ENCODE data around the gene CSDE1.
A peak's percentile ranks its signal among the peaks of the same experiment; 100 is the strongest.

The CSDE1 gene

GRCh38 chr1:114668784-114669561, 88.8 kb downstream of the CSDE1 start:
- H3K4me1 ChIP-seq (ENCODE audit: control extremely low read depth in 1 of 4, control insufficient read depth in 4 of 4, insufficient read depth in 4 of 4, low read length in 3 of 4) = peaks cover 0 to 15% (median 13%) of the 10 kb centered on the region in 4 experiments
- H3K4me3 ChIP-seq (ENCODE audit: control insufficient read depth in 1 of 7, extremely low read depth in 1 of 7, insufficient read depth in 4 of 7, low read depth in 2 of 7, low read length in 6 of 7) = peak overlapping the region; percentile 29 to 86 (median 64)
- peak in 2 of 3 donors; percentile 24 to 33 for DNase-seq
- ChIA-PET POLR2A (no interaction called here), CTCF (interaction anchor here (1.2 kb wide), 1 partner anchor 27 kb away, joined by 3 read pairs; the partner anchor contains the start of gene AMPD1)
- no peak overlapping the region for H3K27ac ChIP-seq (ENCODE audit: insufficient read depth in 1 of 2, low read depth in 1 of 2, low read length in 2 of 2, poor library complexity in 1 of 2, severe bottlenecking in 2 of 2)
- no peaks in the 10 kb centered on the region for H3K9me3 ChIP-seq (ENCODE audit: control extremely low read depth in 1 of 5, control insufficient read depth in 4 of 5, insufficient read depth in 2 of 5, low read depth in 1 of 5, low read length in 4 of 5)
- WGBS (ENCODE audit: insufficient coverage) = 57% methylated on average over 9 of the region's 13 CpGs
- no peaks in the 10 kb centered on the region for H3K36me3 ChIP-seq (ENCODE audit: control insufficient read depth in 4 of 4, insufficient read depth in 4 of 4, low read length in 3 of 4)
- peaks cover 0 to 10% (median 3%) of the 10 kb centered on the region in 5 experiments for H3K27me3 ChIP-seq (replicated peaks in 2 of 5; ENCODE audit: control insufficient read depth in 4 of 5, insufficient read depth in 5 of 5, low read length in 4 of 5)

- H3K27ac ChIP-seq (ENCODE audit: insufficient read depth in 1 of 2, low read depth in 1 of 2, low read length in 2 of 2, poor library complexity in 1 of 2, severe bottlenecking in 2 of 2) = no peak overlapping the region
- no peak for DNase-seq
- peaks cover 0 to 10% (median 3%) of the 10 kb centered on the region in 5 experiments for H3K27me3 ChIP-seq (replicated peaks in 2 of 5; ENCODE audit: control insufficient read depth in 4 of 5, insufficient read depth in 5 of 5, low read length in 4 of 5)
- no peaks in the 10 kb centered on the region for H3K9me3 ChIP-seq (ENCODE audit: control extremely low read depth in 1 of 5, control insufficient read depth in 4 of 5, insufficient read depth in 2 of 5, low read depth in 1 of 5, low read length in 4 of 5)
- ChIA-PET CTCF (no interaction called here), POLR2A (no interaction called here)
- no peaks in the 10 kb centered on the region for H3K36me3 ChIP-seq (ENCODE audit: control insufficient read depth in 4 of 4, insufficient read depth in 4 of 4, low read length in 3 of 4)
- peaks cover 0 to 15% (median 13%) of the 10 kb centered on the region in 4 experiments for H3K4me1 ChIP-seq (ENCODE audit: control extremely low read depth in 1 of 4, control insufficient read depth in 4 of 4, insufficient read depth in 4 of 4, low read length in 3 of 4)
- 83% methylated on average over 1 of the region's 4 CpGs for WGBS (ENCODE audit: insufficient coverage)
- no peak overlapping the region for H3K4me3 ChIP-seq (ENCODE audit: control insufficient read depth in 1 of 7, extremely low read depth in 1 of 7, insufficient read depth in 4 of 7, low read depth in 2 of 7, low read length in 6 of 7)
Measured at GRCh38 chr1:114668373-114668772, 89.4 kb downstream of the CSDE1 start.

- 100% methylated on average over 2 of the region's 3 CpGs for WGBS (ENCODE audit: insufficient coverage)
- POLR2A ChIA-PET = no interaction called here
- no peak for DNase-seq
- Histone ChIP-seq H3K36me3 (ENCODE audit: control insufficient read depth in 4 of 4, insufficient read depth in 4 of 4, low read length in 3 of 4) (no peaks in the 10 kb centered on the region), H3K9me3 (ENCODE audit: control extremely low read depth in 1 of 5, control insufficient read depth in 4 of 5, insufficient read depth in 2 of 5, low read depth in 1 of 5, low read length in 4 of 5) (no peaks in the 10 kb centered on the region), H3K4me3 (ENCODE audit: control insufficient read depth in 1 of 7, extremely low read depth in 1 of 7, insufficient read depth in 4 of 7, low read depth in 2 of 7, low read length in 6 of 7) (no peak overlapping the region), H3K4me1 (ENCODE audit: control extremely low read depth in 1 of 4, control insufficient read depth in 4 of 4, insufficient read depth in 4 of 4, low read length in 3 of 4) (peaks cover 0 to 15% (median 13%) of the 10 kb centered on the region in 4 experiments), H3K27me3 (replicated peaks in 2 of 5; ENCODE audit: control insufficient read depth in 4 of 5, insufficient read depth in 5 of 5, low read length in 4 of 5) (peaks cover 0 to 9% (median 3%) of the 10 kb centered on the region in 5 experiments), H3K27ac (ENCODE audit: insufficient read depth in 1 of 2, low read depth in 1 of 2, low read length in 2 of 2, poor library complexity in 1 of 2, severe bottlenecking in 2 of 2) (no peak overlapping the region)
- CTCF ChIA-PET = interaction anchor here (1.2 kb wide), 1 partner anchor 16 kb away, joined by 3 read pairs; no protein-coding TSS in a partner anchor
Measured at GRCh38 chr1:114666954-114667353, 90.8 kb downstream of the CSDE1 start.
